GM19324 (cell line): ENCODE measurements around the gene ULBP3.

Experiments used
- ATAC-seq: cut with Tn5 transposase; IDR thresholded peaks from one replicate; pipeline ENCODE4 v1.9.1; 2021; ENCODE audit warnings: mild to moderate bottlenecking, moderate library complexity; ENCODE audit not compliant: unreplicated experiment, low FRiP score

The ULBP3 gene

GRCh38 chr6:150068720-150069648 is at the start of gene ULBP3:
TSS of gene ULBP3 (minus strand) at chr6:150069121. CDS start at chr6:150069066, 55 bp downstream.
- peak; percentile 43 for ATAC-seq

DNA sequence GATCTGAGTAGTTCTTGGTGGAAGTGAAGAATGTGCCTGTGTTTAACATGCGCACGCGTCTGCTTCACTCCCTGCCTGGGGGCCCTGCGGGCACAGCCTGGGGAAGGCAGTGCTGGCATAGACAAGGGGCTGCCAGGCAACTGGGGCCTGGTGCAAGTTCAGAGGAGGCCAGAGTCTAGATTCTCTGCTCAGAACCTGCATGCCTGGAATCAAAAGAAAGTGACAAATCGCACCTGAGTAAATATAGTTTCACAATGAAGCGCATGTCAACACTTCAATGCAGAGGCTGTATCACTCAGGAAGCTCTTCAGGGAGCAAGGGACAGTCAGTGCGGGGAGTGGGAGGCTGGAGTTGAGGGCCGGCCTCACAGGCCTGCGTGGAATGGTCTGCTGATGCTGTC is 49.7 kb upstream of the ULBP3 start:
- no peak for ATAC-seq

GRCh38 chr6:150118203-150118602 is 49.3 kb upstream of the ULBP3 start:
- ATAC-seq: no peak

GRCh38 chr6:150116200-150116800 is 47.4 kb upstream of the ULBP3 start:
- no peak for ATAC-seq

DNA sequence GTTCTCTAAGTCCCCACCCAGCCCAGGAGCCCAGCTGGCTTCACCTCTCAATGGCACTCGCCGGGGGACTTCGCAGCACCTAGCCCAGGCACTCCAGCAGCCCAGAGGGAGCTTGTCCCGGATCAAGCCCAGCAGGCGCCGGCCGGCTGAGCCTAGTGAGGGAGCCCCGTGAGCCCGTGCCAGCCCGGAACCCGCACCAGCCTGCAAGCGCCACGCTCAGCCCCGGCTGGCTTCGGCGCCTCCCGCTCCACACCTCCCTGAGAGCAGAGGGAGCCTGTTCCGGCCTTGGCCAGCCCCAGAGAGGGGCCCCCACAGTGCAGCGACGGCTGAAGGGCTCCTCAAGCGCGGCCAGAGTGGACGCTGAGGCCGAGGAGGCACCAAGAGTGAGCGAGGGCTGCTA is 46.8 kb upstream of the ULBP3 start:
- no peak for ATAC-seq

- ATAC-seq: no peak
Observed at GRCh38 chr6:150112233-150112632, 43.3 kb upstream of the ULBP3 start.

- no peak for ATAC-seq
Observed at GRCh38 chr6:150102750-150103270, 33.9 kb upstream of the ULBP3 start.

- no peak for ATAC-seq
Observed at GRCh38 chr6:150100745-150101144, 31.8 kb upstream of the ULBP3 start.

- no peak for ATAC-seq
Observed at GRCh38 chr6:150099953-150100352, 31.0 kb upstream of the ULBP3 start.

DNA sequence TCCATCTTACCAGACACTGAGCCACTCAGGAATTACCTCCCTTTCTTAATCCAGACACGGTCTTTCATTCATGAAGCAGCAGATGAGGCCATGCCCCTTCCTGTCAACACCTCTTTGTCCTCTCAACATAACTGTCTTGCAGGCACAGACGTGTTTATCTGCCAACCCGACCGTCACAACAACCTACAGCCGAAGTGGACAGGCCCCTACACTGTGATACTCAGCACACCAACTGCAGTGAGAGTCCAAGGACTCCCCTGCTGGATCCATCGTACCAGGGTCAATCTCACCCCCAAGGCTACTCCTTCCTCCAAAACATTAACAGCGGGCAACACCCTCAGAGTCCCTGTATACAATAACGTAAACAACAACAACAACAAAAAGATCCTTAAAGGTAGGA is 30.6 kb upstream of the ULBP3 start:
- ATAC-seq: no peak

- ATAC-seq: no peak
Observed at GRCh38 chr6:150098155-150098554, 29.2 kb upstream of the ULBP3 start.

DNA sequence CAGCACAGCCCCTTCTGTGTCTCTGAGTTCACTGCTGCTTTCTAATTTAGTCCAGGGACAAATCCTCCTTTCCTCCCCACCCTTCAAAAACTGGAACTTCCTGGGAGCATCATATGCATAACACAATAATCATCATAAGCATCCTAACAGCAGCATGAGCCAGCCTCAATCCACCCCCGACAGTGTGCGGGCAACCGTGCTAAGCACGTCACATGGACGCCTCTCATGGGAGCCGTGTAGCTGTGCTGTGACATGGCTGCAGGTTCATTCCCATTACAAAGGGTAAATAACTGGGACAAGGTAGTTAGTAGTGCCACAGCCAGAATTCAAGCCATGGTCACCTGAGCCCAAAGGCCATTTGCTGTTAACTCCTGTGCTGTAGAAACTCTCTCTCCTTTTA is 24.5 kb upstream of the ULBP3 start:
- no peak for ATAC-seq

GRCh38 chr6:150091476-150091875 is 22.6 kb upstream of the ULBP3 start:
- ATAC-seq: no peak

DNA sequence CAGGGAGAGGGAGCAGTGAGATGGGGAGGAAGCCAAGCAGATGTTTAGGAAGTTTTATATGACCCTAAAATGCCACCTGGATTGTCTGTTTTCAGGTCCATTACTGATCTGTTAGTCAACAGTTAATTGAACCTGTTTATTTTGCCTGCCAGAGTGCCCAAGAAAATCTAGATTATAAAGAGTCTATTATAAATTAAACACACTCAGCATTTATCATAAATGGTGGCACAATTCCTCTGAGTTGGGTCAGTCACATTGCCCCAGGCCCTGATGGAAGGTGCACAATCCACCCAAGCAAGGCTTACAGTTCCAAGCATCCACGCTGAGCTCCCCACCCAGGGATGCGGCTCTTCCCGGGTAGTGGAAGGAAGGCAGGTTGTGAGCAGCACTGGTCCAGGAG is 21.4 kb upstream of the ULBP3 start:
- ATAC-seq: no peak

DNA sequence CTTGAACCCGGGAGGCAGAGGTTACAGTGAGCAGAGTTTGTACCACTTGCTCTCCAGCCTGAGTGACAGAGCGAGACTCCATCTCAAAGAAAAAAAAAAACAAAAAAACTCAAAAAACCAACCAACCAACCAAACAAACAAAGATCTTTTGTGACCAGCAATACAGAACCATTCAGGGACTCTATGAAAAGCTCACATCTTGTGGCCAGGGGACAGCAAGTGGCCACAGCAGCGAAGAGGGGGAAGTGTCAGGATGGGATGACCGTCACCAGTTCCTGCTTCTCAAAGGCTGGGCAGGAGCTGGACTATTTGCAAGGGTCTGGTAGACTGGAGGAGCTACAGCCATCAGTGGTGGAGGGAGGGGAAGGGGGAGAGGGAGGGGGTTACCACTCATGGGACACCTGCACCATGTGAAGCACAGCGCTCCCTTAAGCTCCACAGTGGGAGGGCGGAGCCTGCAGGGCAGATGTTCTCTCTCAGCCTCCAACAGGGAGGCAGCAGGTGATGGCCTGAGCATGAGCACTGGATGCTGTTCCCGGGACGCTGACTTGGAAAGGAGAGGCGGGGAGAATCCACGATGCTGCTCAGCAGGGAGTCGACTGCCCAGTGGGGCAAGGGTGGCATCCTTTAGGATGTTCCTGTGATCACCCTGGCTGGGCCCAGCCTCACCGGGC is 19.7 kb upstream of the ULBP3 start:
- ATAC-seq: no peak

- ATAC-seq: no peak
Observed at GRCh38 chr6:150087336-150087735, 18.4 kb upstream of the ULBP3 start.

- no peak for ATAC-seq
Observed at GRCh38 chr6:150086026-150086425, 17.1 kb upstream of the ULBP3 start.

DNA sequence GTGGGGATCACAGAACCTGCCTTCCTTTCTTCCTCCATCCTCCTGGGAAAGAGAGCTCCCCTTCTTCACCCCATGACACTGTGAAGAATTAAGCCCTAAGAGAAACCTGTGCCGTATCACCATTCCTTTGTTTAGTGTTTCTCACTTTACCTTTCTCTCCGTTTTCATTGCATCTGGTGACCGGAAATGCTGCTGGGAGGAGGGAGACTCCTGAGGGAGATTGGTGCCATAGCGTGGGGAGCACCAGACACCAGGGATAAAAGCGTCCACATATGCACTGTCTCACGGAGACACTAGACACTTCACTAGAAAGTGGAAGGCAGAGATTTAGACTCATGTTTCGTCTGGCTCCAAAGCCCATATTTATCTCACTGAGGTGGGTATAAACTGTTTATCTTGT is 15.5 kb upstream of the ULBP3 start:
- ATAC-seq: no peak

DNA sequence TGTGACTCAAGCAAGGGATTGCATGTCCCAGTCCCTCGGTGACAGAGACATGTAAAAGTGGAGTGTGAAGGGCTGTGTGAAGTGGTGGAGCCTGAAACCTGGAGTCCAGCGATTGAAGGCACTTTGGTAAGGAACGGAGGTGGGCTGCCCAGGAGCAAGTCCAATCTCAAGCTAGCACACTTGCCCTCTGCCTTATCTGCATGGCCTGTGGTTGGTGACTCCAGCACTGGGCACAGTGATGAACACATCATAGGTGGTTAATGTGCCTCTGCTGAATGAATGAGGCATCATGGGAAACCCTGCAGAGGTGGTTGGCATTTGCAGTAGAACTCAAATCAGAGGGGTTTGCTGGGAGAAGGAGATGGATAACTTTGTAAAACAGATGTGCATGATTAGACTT is 14.9 kb upstream of the ULBP3 start:
- no peak for ATAC-seq

GRCh38 chr6:150081702-150082101 is 12.8 kb upstream of the ULBP3 start:
- ATAC-seq: no peak

DNA sequence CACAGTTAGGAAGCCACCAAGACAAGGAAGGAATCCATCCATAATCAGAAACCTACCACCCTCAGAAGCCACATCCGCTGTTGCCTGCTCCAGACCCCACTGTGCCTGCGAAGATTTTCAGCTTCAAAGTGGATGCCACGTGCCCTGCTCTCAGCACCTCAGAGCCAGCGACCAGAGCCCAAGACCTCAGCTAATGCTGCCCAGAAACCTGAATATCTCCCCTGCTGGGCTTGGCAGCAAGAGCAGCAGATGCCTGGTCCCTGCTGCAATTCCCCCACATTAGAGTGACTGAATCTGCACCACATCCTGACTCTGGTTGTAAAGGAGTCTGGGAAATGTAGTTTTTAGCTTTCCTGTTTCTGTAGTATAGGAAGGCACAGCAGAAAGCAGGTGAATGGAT is 10.7 kb upstream of the ULBP3 start:
- ATAC-seq: no peak
